Astrocyte of the cerebellum (primary cell): ENCODE measurements around the gene JPH2.
"Not testable (repeated sequence)": the region's sequence is repeated elsewhere in the genome, so short reads cannot be mapped to it uniquely, and the experiment has no call there.

Source experiments
- DNase-seq: peaks from one replicate; pipeline ENCODE4 v3.0.0-alpha.2; 2011; ENCODE audit warnings: low read depth
- H3K4me3 ChIP-seq: 2 replicates; pipeline ENCODE4 v1.5.1; 2011; ENCODE audit warnings: mild to moderate bottlenecking, low read depth, low read length, moderate library complexity
- in situ Hi-C: cut with HindIII; loops from 2 replicates; pipeline ENCODE4 v1.10.0; 2017; ENCODE audit warnings: low sequenced_read_pairs
- TF ChIP-seq, protein P1 (sequence below): IDR thresholded peaks from 2 replicates; pipeline ENCODE4 v1.5.1; 2012; ENCODE audit warnings: low read length, low read depth, moderate library complexity, mild to moderate bottlenecking; ENCODE audit errors: missing control alignments

Gene JPH2

DNA sequence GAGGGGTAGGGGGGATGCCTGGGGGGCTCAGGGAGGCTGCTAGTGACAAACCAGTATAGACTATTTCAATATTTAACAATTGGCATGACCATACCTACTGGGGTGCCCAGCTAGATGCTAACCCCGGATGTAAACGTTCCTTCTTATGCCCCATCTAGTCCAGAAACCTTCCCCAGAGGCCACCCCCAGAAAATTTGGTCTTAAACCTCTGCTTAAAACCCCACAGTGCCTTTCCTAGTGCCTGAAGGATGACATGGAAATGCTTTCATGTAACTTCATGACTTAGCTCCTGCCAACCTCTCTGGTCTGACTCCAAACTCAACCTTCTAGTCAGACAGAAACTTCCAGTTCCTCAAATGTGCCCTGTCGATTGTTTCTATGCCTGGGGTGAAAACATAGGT is 52.0 kb downstream of the JPH2 start:
- TF ChIP-seq, protein P1, sequence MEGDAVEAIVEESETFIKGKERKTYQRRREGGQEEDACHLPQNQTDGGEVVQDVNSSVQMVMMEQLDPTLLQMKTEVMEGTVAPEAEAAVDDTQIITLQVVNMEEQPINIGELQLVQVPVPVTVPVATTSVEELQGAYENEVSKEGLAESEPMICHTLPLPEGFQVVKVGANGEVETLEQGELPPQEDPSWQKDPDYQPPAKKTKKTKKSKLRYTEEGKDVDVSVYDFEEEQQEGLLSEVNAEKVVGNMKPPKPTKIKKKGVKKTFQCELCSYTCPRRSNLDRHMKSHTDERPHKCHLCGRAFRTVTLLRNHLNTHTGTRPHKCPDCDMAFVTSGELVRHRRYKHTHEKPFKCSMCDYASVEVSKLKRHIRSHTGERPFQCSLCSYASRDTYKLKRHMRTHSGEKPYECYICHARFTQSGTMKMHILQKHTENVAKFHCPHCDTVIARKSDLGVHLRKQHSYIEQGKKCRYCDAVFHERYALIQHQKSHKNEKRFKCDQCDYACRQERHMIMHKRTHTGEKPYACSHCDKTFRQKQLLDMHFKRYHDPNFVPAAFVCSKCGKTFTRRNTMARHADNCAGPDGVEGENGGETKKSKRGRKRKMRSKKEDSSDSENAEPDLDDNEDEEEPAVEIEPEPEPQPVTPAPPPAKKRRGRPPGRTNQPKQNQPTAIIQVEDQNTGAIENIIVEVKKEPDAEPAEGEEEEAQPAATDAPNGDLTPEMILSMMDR = no peak
- no peak for DNase-seq
- H3K4me3 ChIP-seq = no peak overlapping the region
- in situ Hi-C loops = no loop called here

DNA sequence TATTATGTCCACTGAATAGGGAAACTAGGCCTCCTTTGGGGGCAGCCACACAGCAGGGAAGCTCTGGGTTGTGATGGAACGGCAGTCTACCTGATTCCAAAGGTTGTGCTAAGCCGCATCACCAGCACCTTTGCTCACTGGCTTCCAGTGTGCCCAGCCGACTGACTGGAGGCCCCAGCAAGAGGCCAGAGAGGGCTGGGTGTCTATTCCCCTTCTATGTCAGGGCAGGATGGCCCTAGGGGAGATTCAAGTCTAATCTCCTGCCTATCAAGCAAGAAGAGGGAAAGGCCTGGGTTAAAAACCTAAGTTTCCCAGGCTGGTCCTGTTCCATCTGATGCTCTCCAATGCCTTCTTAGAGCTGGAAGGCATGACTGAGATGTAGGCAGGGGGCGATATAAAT is 53.6 kb downstream of the JPH2 start:
- no peak for DNase-seq
- in situ Hi-C loops = no loop called here
- no peak overlapping the region for H3K4me3 ChIP-seq
- TF ChIP-seq, protein P1 = no peak

DNA sequence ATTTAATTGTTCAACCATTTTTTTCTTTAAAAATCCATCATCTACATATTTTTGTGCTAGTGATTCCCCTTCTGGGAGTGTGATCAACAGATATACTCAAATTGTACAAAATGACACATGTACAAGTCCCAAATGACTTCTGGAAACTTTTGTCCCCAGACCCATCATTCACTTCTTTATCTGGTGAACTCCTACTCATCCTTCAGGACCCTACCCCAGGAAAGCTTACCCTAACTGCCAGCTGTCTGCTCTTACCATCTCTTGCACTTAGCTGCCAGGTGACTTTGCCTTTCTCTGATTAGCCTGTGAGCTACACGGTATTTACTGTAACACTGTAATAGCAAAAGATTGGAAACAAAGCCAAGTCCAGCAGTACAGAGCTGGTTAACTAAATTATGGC is 55.3 kb downstream of the JPH2 start:
- no peak for DNase-seq
- H3K4me3 ChIP-seq = no peak overlapping the region
- TF ChIP-seq, protein P1 = no peak
- in situ Hi-C loops = no loop called here

DNA sequence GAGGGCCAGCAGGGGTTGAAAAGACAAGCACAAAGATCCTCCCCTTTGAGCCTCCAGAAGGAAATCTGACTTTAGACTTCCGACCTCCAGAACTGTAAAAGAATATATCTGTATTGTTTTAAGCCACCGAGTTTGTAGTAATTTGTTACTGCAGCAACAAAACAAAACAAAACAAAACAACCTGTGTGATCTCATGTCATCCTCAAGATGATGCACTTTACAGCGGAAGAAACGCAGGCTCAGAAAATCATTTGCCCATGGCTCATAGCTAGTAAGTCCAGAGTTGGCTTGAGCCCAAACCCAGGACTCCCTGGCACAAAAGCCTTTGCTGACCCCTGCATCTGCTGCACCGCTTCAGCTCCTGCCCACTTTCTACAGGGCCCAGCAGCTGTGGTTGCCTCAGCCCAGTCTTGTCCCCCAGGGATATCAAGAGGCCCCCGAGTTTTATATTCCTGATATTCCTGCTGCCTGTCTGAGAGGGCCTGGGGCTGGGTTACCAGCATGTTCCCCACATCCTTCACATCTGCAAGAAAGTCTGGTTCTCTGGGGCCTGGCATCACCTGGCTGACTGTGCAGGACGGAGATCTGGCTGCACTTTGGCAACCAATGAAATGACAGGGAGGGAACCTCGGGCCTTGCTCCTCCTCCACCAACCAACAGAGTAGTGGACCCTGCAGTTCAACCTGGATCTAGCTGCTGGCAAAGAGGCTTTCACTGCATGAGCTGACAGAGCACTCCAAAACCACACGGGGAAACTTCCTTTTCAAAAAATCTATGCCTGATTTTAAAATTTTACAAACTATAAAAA is 56.9 kb downstream of the JPH2 start:
- in situ Hi-C loops = loop anchor here (10.0 kb wide), 1 partner anchor 335 kb away; no protein-coding TSS in a partner anchor
- H3K4me3 ChIP-seq = no peak overlapping the region
- DNase-seq = no peak
- TF ChIP-seq, protein P1 = no peak

DNA sequence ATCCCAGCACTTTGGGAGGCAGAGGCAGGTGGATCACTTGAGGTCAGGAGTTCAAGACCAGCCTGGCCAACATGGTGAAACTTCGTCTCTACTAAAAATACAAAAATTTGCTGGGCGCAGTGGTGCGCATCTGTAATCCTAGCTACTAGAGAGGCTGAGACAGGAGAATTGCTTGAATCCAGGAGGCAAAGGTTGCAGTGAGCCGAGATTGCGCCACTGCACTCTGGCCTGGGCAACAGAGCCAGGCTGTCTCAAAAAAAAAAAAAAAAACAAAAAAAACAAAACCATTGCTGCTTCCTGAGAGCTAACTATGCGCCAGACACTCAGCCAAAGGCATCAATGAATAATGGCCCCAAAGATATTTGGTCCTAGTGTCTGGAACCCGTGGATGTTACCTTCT is 57.7 kb downstream of the JPH2 start:
- in situ Hi-C loops = loop anchor here (10.0 kb wide), 1 partner anchor 336 kb away; no protein-coding TSS in a partner anchor
- not testable (repeated sequence) for DNase-seq, H3K4me3 ChIP-seq

DNA sequence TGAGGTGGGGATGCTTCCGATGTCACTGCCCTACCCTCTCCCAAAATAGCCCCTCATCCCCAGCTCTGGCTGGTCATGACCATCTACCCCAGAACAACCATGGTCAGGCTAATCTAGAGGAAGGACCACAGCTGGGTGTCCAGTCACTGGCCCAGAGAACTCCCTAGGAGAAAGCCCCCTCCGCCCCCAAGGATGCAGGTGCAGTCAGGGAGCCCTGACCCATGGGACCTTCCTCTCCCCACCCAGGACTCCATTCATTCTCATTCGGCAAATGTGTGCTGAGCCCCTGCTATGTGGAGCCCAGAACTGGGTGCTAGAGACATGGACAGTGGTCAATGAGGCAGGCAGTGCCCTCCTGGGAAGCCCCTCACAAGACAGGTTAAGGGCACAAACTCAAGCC is 60.5 kb downstream of the JPH2 start:
- H3K4me3 ChIP-seq = no peak overlapping the region
- TF ChIP-seq, protein P1 = no peak
- in situ Hi-C loops = loop anchor here (10.0 kb wide), 1 partner anchor 338 kb away; no protein-coding TSS in a partner anchor
- DNase-seq = no peak

DNA sequence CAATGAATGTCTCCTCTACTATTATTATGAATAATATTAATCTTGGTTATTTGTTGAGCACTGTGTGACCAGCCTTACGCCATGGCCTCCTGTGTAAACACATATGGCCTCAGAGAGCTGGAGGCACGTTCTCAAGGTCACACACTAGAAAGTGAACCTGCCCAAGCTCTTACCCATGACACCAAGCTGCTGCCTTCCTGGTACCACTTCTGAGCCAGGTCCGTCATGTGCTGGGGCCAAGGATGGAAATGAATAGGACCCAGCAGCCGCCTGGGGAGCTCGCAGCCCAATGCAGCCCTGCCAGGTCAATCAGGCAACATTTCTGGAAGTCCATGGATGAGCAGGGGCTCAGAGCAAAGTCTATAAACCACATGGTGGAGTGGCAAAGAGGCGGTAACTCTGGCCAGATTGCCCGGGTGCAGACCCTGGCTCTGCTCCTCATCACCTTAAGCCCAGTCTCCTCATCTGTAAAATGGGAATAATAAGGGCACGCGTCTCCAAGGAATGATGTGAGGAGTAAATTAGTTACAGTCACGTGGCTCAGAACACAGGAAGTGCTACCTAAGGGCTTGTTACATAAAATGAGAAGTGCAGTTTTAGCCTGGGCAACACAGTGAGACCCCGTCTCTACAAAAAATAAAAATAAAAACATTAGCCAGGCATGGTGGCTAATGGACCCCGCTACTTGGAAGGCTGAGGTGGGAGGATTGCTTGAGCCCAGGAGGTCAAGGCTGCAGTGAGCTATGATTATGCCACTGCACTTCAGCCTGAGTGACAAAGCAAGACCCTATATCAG is 61.5 kb downstream of the JPH2 start:
- in situ Hi-C loops = loop anchor here (10.0 kb wide), 1 partner anchor 339 kb away; no protein-coding TSS in a partner anchor
- no peak for DNase-seq
- no peak overlapping the region for H3K4me3 ChIP-seq
- TF ChIP-seq, protein P1 = no peak
